Embryonic facial prominence (tissue), 1 donor: Measurements from ENCODE around the gene TENT4B.
"Not testable (repeated sequence)": the region's sequence is repeated elsewhere in the genome, so short reads cannot be mapped to it uniquely, and the experiment has no call there.

Source experiments
- DNase-seq: peaks from one replicate; pipeline ENCODE4 v3.0.0-alpha.2; 2016; ENCODE audit errors: extremely low spot score

TENT4B gene

DNA sequence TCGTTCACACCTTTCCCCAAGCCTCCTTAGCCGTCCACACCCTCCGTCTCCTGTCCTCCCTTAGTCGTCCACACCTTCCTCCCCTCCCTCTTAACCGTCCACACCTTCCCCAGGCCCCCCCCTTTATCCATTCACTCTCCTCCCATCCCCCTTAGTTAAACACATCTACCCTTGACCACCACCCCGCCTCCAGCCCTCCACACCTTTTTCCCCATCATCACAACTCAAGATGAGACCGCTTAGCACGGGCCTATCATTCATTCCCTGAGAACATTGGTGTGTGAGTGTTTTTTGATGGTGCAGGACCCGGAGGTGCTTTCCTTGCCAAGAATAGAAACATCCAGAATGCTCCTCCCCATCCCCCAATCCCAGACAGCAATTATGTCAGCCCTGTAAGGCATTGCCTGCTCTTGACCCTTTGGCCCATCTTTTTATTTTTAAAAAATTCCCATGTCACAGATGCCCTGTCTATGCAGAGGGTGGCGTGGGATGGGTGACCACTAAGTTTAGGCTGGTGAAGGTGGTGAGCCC lies 1.4 kb downstream of the TENT4B start:
- DNase-seq: no peak

DNA sequence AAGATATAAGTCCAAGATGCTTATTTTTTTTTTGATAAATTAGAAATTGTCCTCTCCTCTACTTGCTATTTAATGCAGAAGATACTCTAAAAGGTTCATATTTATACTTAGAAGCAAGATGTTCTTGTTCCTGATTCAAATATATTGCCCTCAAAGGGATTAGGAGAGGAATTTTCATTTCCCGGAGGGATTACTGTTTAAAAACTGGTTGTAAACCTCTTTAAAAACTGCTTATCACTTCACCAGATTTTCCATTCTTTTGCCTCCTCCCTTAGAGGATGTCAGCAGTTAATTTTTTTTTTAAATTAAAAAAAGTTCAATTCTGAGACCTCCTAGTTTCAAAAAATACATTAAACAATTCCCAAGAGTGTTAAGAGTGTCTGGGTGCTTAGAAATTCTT lies 2.8 kb downstream of the TENT4B start:
- no peak for DNase-seq

DNA sequence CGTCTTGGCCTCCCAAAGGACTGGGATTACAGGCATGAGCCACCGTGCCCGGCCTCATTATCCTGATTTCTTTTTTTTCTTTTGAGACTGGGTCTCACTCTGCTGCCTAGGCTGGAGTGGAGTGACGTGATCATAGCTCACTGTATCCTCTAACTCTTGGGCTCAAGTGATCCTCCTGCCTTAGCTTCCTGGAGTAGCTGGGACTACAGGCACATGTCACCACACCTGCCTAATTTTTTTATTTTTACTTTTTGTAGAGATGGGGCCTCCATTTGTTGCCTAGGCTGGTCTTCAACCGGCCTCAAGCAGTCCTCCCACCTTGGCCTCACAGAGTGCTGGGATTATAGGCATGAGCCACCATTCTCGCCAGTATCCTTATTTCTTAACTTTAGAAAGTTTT lies 3.5 kb downstream of the TENT4B start:
- no peak for DNase-seq

GRCh38 chr16:50160495-50161164 lies 7.5 kb downstream of the TENT4B start:
- DNase-seq: no peak

DNA sequence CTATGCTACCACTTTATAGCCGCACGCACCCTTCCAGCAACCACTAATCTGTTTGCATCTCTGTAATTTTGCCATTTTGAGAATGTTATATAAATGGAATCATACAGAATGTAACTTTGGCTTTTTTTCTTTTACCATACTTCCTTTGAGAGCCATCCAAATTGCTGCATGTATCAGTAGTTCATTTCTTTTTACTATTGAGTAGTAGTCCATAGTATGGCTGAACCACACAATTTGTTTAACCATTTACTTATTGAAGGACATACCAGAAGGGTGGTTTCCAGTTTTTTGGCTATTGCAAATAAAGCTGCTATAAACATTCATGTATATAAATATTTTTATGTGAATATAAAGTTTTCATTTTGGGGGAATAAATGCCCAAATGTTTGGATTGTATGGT lies 8.8 kb downstream of the TENT4B start:
- no peak for DNase-seq

- no peak for DNase-seq
Observed at GRCh38 chr16:50165473-50165872, 12.4 kb downstream of the TENT4B start.

DNA sequence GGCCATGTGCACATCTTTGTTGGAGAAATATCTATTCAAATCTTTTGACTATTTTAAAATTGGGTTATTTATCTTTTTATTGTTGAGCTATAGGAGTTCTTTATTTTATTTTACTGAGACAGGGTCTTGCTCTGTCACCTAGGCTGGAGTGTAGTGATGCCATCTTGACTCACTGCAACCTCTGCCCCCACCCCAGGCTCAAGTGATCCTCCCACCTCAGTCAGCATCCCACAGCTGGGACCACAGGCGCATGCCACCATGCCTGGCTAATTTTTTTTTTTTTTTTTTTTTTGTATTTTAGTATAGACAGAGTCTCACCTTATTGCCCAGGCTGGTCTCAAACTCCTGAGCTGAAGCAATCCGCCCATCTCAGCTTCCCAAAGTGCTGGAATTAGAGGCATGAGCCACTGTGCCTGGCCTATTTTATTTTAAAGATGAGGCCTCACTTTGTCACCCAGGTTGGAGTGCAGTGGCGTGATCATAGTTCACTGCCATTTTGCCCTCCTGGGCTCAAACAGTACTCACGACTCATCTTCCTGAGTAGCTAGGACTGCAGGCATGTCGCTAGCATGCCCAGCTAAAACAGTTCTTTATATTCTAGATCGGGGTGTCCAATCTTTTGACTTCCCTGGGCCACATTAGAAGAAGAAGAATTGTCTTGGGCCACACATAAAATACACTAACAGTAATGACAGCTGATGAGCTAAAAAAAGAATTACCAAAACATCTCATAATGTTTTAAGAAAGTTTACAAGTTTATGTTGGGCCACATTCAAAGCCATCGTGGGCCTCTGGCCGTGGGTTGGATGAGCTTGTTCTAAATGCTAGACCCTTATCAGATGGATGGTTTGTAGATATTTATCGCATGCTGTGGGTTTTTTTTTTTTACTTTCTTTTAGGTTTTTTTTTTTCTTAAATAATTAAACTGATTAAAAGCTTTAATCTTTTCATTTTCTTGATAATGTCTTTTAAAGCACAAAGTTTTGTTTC lies 13.7 kb downstream of the TENT4B start:
- DNase-seq: no peak

DNA sequence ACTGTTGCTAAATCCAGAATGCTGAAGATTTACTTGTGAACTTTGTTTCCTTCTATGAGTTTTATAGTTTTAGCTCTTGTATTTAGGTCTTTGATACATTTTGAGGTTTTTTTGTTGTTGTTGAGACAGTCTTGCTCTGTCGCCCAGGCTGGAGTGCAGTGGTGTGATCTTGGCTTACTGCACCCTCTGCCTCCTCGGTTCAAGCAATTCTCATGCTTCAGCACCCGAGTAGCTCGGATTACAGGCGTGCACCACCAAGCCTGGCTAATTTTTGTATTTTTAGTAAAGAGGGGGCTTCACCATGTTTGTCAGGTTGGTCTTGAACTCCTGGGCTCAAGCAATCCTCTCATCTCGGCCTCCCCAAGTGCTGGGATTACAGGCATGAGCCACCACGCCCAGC lies 14.4 kb downstream of the TENT4B start:
- no peak for DNase-seq

DNA sequence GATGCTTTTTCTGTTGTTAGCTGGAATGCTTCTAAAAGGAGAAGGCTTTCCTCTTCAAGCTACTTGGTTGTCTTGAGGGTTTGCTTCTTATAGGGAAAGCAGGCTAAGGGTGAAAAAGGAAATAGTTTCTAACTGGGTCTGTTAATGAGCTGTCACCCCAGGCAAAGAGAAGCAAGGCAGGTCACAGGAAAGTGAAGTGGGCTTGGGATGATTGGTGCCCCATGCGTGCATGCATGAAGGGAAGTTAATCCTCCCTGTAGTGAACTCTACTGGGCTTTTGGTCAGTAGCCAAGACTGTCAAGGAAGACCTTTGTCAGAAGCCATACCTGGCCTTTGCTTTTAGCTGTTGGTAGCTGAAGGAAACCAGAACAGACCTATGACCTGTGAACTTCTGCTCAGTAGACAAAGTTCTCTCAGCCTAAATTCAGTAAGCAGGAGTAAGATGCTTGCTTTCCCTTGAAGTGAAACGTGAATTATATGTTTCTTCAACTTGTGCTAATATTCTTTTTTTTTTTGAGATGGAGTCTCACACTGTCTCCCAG lies 16.5 kb downstream of the TENT4B start:
- no peak for DNase-seq

DNA sequence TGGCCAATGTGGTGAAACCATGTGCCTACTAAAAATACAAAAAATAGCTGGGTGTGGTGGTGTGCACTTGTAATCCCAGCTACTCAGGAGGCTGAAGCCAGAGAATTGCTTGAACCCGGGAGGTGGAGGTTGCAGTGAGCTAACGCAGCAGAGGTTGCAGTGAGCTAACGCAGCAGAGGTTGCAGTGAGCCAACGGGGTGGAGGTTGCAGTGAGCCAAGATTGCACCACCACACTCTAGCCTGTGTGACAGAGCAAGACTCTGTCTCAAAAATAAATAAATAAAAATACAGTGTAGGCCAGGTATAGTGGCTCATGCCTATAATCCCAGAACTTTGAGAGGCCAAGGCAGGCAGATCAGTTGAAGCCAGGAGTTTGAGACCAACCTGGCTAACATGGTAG lies 18.7 kb downstream of the TENT4B start:
- not testable (repeated sequence) for DNase-seq

GRCh38 chr16:50172195-50172922 lies 19.3 kb downstream of the TENT4B start:
- DNase-seq: no peak

DNA sequence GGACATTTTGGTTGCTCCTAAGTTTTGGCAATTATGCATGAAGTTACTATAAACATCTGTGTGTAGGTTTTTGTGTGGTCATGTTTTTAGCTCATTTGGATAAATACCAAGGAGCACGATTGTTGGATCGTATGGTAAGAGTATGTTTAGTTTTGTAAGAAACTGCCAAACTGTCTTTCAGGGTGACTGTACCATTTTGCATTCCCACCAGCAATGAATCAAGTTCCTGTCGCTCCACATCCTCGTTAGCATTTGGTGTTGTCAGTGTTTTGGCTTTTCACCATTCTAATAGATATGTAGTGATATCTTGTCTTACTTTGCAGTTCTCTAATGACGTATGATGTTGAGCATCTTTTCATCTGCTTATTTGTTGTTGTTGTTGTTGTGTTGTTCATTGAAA lies 20.2 kb downstream of the TENT4B start:
- no peak for DNase-seq

DNA sequence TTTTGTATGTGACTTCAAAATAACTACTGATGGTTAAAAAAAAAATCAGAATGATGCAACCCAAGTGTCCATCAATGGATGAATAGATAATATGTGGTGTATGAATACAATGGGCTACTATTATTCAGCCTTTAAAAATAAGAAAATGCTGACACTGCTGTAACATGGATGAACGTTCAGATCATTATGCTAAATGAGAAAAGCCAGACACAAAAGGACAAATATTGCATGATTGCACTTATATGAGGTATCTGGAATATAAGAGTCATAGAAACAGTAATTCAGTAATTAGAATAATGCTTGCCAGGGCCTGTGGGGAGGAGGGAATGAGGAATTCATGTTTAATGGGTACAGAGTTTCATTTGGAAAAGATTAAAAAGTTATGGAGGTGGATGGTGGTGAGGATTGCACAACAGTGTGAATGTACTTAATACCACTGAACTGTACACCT lies 25.4 kb downstream of the TENT4B start:
- DNase-seq: no peak

GRCh38 chr16:50182441-50182840 lies 29.3 kb downstream of the TENT4B start:
- no peak for DNase-seq

DNA sequence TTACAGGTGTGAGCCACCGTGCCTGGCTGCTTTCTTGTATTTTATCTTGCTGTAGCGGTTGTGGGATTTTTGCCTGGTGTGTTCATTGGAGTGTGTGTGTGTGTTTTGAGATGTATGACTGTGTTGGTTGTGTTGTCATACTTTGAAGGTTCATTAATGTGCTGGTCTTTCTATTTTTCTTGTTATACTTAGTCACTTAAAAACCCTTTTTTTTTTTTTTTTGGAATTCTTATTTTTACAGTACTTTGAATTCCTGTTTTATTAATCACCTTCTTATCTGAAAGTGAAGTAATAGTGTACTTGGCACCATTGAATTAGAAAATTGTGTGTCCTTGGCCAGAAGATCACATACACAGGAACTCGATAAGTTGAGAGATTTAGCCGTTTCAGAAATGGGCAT lies 30.2 kb downstream of the TENT4B start:
- DNase-seq: no peak

- DNase-seq: no peak
Observed at GRCh38 chr16:50185005-50185505, 31.9 kb downstream of the TENT4B start.

GRCh38 chr16:50188619-50189136 lies 35.6 kb downstream of the TENT4B start:
- DNase-seq: no peak

DNA sequence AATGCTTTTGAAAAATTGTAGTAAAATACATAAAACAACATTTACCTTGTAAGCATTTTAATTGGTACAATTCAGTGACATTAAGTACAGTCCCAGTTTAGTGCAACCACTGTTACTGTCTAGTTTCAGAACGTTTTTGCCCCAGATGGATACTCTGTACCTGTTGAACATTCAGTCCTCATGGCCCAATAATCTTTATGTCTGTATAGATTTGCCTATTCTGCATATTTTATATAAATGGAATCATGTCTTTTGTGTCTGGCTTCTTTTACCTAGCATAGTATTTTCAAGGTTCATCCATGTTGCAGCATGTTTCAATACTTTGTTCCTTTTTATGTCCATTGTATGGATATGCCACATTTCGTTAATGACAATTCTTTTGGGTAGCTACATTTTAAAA lies 37.2 kb downstream of the TENT4B start:
- no peak for DNase-seq

DNA sequence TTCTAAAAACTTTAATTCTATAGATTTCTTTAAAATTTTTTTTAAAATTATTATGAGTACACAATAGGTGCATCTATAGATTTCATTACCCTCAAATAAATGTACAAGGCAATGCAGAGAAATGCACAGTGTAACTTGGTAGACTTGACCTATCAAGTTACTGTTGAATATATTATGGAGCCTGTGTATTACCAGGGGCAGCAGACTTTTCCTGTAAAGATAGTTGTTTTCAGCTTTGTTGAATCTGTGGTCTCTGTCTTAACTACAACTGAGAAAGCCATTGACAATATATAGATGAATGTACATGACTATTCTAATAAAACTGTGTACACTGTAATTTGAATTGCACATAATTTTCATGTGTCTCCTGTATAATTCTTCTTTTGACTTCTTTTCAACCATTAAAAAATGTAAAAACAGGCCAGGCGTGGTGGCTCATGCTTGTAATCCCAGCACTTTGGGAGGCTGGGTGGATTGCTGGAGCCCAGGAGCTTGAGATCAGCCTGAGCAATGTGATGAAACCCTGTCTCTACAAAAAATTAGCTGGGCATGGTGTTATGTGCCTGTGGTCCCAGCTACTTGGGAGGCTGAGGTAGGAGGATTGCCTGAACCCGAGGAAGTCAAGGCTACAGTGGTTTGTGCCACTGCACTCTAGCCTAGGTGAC lies 39.4 kb downstream of the TENT4B start:
- DNase-seq: no peak

- DNase-seq: no peak
Observed at GRCh38 chr16:50193594-50193993, 40.5 kb downstream of the TENT4B start.

DNA sequence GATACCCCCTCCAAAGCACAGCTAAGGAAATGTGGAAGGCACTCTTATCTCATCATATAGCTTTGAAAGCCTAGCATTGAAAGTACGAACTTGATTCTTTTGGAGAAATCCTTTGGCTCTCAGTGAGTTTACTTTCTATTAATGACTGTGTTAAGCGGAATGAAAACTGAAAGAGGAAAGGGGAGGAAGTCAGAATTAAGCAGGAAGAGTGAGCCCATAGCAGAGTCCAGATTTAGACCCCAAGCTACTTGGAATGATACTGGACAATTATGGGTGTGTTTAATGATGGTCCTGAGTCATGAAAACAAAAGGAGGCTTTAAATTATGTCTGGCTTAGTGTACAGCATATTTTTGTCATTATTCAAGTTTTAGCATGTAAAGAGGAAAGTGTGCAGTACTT lies 42.2 kb downstream of the TENT4B start:
- DNase-seq: no peak
